Ascending aorta (tissue), 2 donors: ENCODE results near the gene M1AP. TPM values are rescaled to one million over a fixed set of nuclear protein-coding genes. Genes with fewer than 3 reads are reported as not detected.

Source experiments
- DNase-seq, 2 donors: peaks; one replicate each; pipeline ENCODE4 v3.0.0-alpha.2; 2019; ENCODE audit warnings: low spot score in 2 of 2
- H3K27ac ChIP-seq, 2 donors: fragments of 200-600 bp; sonication (generic); one replicate each; pipeline ENCODE4 v1.5.1; 2016 to 2017; ENCODE audit warnings: mild to moderate bottlenecking in 1 of 2
- H3K27me3 ChIP-seq: fragments of 200-600 bp; sonication (generic); one replicate; pipeline ENCODE4 v1.5.1; 2017
- H3K36me3 ChIP-seq, 2 donors: fragments of 200-600 bp; sonication (generic); one replicate each; pipeline ENCODE4 v1.5.1; 2016
- H3K4me1 ChIP-seq, 2 donors: fragments of 200-600 bp; sonication (generic); one replicate each; pipeline ENCODE4 v1.5.1; 2016 to 2017; ENCODE audit warnings: mild to moderate bottlenecking in 1 of 2
- H3K4me3 ChIP-seq, 2 donors: fragments of 200-600 bp; sonication (generic); one replicate each; pipeline ENCODE4 v1.5.1; 2016 to 2017; ENCODE audit warnings: mild to moderate bottlenecking in 1 of 2
- H3K9me3 ChIP-seq, 2 donors: fragments of 200-600 bp; sonication (generic); one replicate each; pipeline ENCODE4 v1.5.1; 2016
- CTCF ChIP-seq, 3 experiments: fragments of 200-600 bp in 2 of 3; fragments of 450-650 bp in 1 of 3; sonication (generic) in 2 of 3; IDR thresholded peaks; one replicate each; pipeline ENCODE4 v1.5.1; 2016 to 2019; ENCODE audit warnings: antibody characterized with exemption in 3 of 3, mild to moderate bottlenecking in 1 of 3, moderate library complexity in 1 of 3
- intact Hi-C: fragments of 100-400 bp; cut with DNase I; formaldehyde crosslinking; loops from one replicate; pipeline ENCODE4 v1.15.1; 2023
- total RNA-seq: library from RNA; depleted of rRNA; stranded (reverse); fragments of >200 nt; gene quantifications from one replicate; pipeline ENCODE4 v1.1.0, GENCODE V29; 2016

M1AP gene
- total RNA-seq, 1 donor from 2014 or later = not detected

DNA sequence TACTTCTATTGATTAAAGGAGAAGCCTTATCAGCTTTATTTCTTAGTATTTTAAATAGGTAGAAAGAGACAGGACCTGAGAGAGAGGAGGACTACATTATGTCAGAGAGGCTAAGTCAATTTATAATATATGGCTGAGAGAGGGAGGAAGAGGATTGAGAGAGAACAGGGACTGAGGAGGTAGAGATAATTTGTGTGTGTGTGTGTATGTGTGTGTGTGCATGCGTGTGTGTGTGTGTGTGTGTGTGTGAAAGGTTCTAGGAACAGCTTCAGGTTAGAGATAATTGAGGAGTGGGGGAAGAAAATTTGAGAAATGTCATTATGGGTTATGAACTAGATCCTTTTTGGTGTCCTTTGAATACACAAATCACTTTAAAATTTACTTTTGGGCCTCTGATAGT lies 78.4 kb downstream of the M1AP start:
- Histone ChIP-seq H3K27ac (no peak overlapping the region), H3K36me3 (no peaks in the 10 kb centered on the region), H3K4me1 (peaks cover 0 to 14% of the 10 kb centered on the region in 2 donors), H3K27me3 (no peaks in the 10 kb centered on the region), H3K4me3 (no peak overlapping the region), H3K9me3 (no peaks in the 10 kb centered on the region)
- no peak for DNase-seq
- intact Hi-C loops = loop anchor here (2.0 kb wide), 1 partner anchor 21 kb away; no protein-coding TSS in a partner anchor
- no peak for TF ChIP-seq CTCF (IDR thresholded peaks at IDR 0.05)

DNA sequence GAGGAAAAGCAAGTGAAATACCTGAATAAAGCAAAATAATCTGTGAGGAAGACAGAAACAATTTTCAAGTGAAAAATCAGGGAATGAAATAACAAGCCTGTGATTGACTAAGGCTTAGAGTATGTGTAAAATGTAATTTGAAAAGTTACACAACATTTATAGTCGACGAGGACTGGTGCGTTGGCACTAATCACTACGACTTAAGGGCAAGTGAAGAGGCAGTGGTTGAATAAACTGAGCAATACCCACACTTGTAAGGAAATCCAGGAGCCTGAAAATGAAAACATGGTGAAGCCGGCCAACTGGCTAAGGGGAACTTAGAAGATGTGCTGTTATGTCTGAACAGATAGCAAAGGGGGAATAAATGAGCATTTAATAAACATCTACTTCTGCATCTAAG lies 80.2 kb downstream of the M1AP start:
- Histone ChIP-seq H3K36me3 (no peaks in the 10 kb centered on the region), H3K27ac (no peak overlapping the region), H3K4me3 (no peak overlapping the region), H3K27me3 (no peaks in the 10 kb centered on the region), H3K4me1 (peaks cover 0 to 14% of the 10 kb centered on the region in 2 donors), H3K9me3 (no peaks in the 10 kb centered on the region)
- no peak for DNase-seq
- no peak for TF ChIP-seq CTCF (IDR thresholded peaks at IDR 0.05)
- intact Hi-C loops = loop anchor here (2.0 kb wide), 1 partner anchor 19 kb away; no protein-coding TSS in a partner anchor

DNA sequence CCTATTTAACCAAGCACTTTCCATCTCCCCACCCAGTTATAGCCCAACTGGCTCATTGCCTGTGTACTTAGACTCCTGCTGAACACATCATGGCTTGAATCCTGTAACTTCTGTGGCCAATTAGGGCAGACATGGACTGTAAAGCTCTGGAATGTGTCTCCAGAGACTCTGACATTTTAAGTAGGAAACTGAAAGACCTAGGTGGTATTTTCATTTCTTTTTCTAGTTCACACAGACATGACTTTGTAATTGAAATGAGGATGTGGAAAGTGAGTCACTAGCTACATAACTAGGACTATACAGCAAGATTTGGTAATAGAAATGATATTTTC lies 81.4 kb downstream of the M1AP start:
- no peak for DNase-seq
- H3K9me3 ChIP-seq = no peaks in the 10 kb centered on the region
- no peak for TF ChIP-seq CTCF (IDR thresholded peaks at IDR 0.05)
- intact Hi-C loops = no loop called here
- H3K36me3 ChIP-seq = no peaks in the 10 kb centered on the region
- no peaks in the 10 kb centered on the region for H3K27me3 ChIP-seq
- H3K4me1 ChIP-seq = peaks cover 0 to 14% of the 10 kb centered on the region in 2 donors
- no peak overlapping the region for H3K27ac ChIP-seq
- H3K4me3 ChIP-seq = no peak overlapping the region

DNA sequence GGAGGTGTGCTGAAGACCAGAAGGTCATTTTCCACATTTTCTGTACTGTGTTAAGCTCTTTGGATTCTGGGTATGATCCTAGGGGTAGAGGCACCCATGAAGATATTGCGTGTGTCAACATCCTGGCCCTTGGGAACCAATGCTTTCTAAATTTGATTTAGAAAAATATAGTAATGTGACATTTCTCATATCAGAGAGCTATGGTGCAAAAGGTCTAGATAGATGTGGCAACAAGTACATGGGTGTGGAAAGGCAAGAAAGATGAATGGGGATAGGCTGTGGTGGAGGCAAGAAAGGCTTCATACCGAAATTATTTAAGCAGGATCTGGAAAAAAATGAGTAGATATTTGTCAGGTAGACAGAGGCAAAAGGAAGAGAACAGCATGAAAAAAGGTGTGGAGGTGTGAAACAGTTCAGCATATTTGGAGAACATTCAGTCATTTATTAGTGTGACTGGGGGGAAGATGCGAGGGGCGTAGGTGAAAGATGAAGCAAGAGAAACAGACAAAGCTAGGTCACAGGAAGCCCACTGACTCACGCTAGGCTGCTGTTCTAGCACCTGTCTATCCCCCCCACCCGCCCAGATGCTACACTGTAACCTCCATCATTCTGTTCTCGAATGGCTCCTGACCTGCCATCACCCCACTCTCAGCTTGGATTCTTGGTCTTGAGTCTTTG lies 81.9 kb downstream of the M1AP start:
- no peaks in the 10 kb centered on the region for H3K9me3 ChIP-seq
- no peak for TF ChIP-seq CTCF (IDR thresholded peaks at IDR 0.05)
- H3K27ac ChIP-seq = no peak overlapping the region

DNA sequence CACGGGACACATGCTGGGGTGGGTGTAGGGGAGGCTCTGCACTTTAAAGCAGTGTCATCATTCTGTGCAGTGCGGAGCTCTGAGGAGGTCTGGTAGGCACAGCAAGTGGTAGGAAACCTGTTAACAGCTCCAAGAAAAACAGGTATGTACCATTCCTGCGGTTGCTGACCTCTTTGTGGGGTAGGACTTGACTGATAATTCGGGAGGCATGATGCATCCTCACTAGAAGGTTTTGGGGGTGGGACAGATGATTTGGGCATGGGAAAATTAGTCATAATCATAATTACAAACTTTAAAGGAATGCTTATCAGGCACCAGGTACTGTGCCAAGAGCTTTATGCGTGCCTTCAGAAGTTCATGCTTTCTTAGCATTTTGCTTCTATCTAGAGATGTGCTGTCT lies 83.9 kb downstream of the M1AP start:
- intact Hi-C loops = no loop called here
- TF ChIP-seq CTCF (IDR thresholded peaks at IDR 0.05) = no peak
- Histone ChIP-seq H3K27me3 (no peaks in the 10 kb centered on the region), H3K9me3 (no peaks in the 10 kb centered on the region), H3K36me3 (no peaks in the 10 kb centered on the region), H3K27ac (no peak overlapping the region), H3K4me3 (no peak overlapping the region), H3K4me1 (peaks cover 0 to 14% of the 10 kb centered on the region in 2 donors)
- no peak for DNase-seq

More for the DNA sequence above, 81.9 kb downstream of the M1AP start:
- H3K27me3 ChIP-seq = no peaks in the 10 kb centered on the region
- H3K4me1 ChIP-seq = peaks cover 0 to 14% of the 10 kb centered on the region in 2 donors
- H3K4me3 ChIP-seq = no peak overlapping the region
- intact Hi-C loops = no loop called here
- DNase-seq = no peak
- H3K36me3 ChIP-seq = no peaks in the 10 kb centered on the region
